Sigmoid colon (tissue), 4 donors: Measurements from ENCODE around the gene TNFRSF1B.

ENCODE experiments used
- CTCF ChIP-seq, 4 experiments: fragments of 450-650 bp in 3 of 4; fragments of 200-600 bp in 1 of 4; IDR thresholded peaks; one replicate each; pipeline ENCODE4 v1.5.1; 2016 to 2019; ENCODE audit warnings: antibody characterized with exemption in 4 of 4, mild to moderate bottlenecking in 3 of 4, moderate library complexity in 2 of 4
- EP300 ChIP-seq, 4 donors: sonication (generic); formaldehyde crosslinking; IDR thresholded peaks; one replicate each; pipeline ENCODE4 v1.6.1; 2017; ENCODE audit warnings: antibody characterized with exemption in 4 of 4
- POLR2A ChIP-seq, 2 donors: fragments of 450-650 bp; IDR thresholded peaks; one replicate each; pipeline ENCODE4 v1.6.1; 2016; ENCODE audit warnings: antibody characterized with exemption in 2 of 2, mild to moderate bottlenecking in 2 of 2, moderate library complexity in 2 of 2

GRCh38 chr1:12147201-12147701 is 19.5 kb upstream of the TNFRSF1B start:
- TF ChIP-seq CTCF (IDR thresholded peaks at IDR 0.05) (no peak), POLR2A (IDR thresholded peaks at IDR 0.05) (no peak), EP300 (IDR thresholded peaks at IDR 0.05) (no peak)
